Gastroesophageal sphincter (tissue), 4 donors: ENCODE measurements around the gene SNRNP48. TPM values are rescaled to one million over a fixed set of nuclear protein-coding genes. Genes with fewer than 3 reads are reported as not detected.
A peak's percentile ranks its signal among the peaks of the same experiment; 100 is the strongest.

Experiments used
- ATAC-seq: fragments of 150-250 bp; one replicate; pipeline ENCODE4 v1.9.1; 2016; ENCODE audit warnings: mild to moderate bottlenecking, moderate library complexity
- H3K27ac ChIP-seq, 4 donors: fragments of 200-600 bp; sonication (generic) in 3 of 4; 1 replicate in 3 of 4; 2 replicates in 1 of 4; pipeline ENCODE4 v1.5.1; 2016 to 2019
- H3K27me3 ChIP-seq: fragments of 200-600 bp; sonication (generic); one replicate; pipeline ENCODE4 v1.5.1; 2019
- H3K36me3 ChIP-seq, 2 donors: fragments of 200-600 bp; sonication (generic); one replicate each; pipeline ENCODE4 v1.5.1; 2019; ENCODE audit warnings: control low read depth in 1 of 2
- H3K4me1 ChIP-seq, 3 donors: fragments of 200-600 bp; sonication (generic); 1 replicate in 2 of 3; 2 replicates in 1 of 3; pipeline ENCODE4 v1.5.1; 2016 to 2019; ENCODE audit warnings: control low read depth in 2 of 3
- H3K4me3 ChIP-seq, 2 donors: fragments of 200-600 bp; sonication (generic); one replicate each; pipeline ENCODE4 v1.5.1; 2019; ENCODE audit warnings: mild to moderate bottlenecking in 1 of 2, moderate library complexity in 1 of 2
- H3K9me3 ChIP-seq, 3 donors: fragments of 200-600 bp; sonication (generic); one replicate each; pipeline ENCODE4 v1.5.1; 2017 to 2019; ENCODE audit warnings: control low read depth in 2 of 3
- EP300 ChIP-seq: sonication (generic); formaldehyde crosslinking; IDR thresholded peaks from one replicate; pipeline ENCODE4 v1.6.1; 2017; ENCODE audit warnings: antibody characterized with exemption, mild to moderate bottlenecking
- POLR2A ChIP-seq, 2 donors: fragments of 450-650 bp; IDR thresholded peaks; one replicate each; pipeline ENCODE4 v1.6.1; 2017; ENCODE audit warnings: antibody characterized with exemption in 2 of 2, mild to moderate bottlenecking in 2 of 2, moderate library complexity in 1 of 2
- POLR2AphosphoS5 ChIP-seq: sonication (generic); formaldehyde crosslinking; IDR thresholded peaks from one replicate; pipeline ENCODE4 v1.6.1; 2017; ENCODE audit warnings: antibody characterized with exemption
- WGBS, 2 donors: methylation state at CpG; one replicate each; pipeline ENCODE4 v1.1.5; 2018; ENCODE audit warnings: low coverage in 1 of 2; 5-methylcytosine and 5-hydroxymethylcytosine counted together
- total RNA-seq, 4 donors: library from RNA; depleted of rRNA; stranded (reverse); fragments of >200 nt; gene quantifications; one replicate each; pipeline ENCODE4 v1.1.0, GENCODE V29; 2016
- TF ChIP-seq, protein P1 (sequence below), 4 experiments: fragments of 200-600 bp in 2 of 4; fragments of 450-650 bp in 2 of 4; sonication (generic) in 1 of 4; IDR thresholded peaks; one replicate each; pipeline ENCODE4 v1.5.1; 2017 to 2019; ENCODE audit warnings: antibody characterized with exemption in 4 of 4, mild to moderate bottlenecking in 2 of 4, moderate library complexity in 2 of 4

Gene SNRNP48
- total RNA-seq, 4 donors from 2014 or later, result 11.4 to 18.9 (median 13.9) TPM

DNA sequence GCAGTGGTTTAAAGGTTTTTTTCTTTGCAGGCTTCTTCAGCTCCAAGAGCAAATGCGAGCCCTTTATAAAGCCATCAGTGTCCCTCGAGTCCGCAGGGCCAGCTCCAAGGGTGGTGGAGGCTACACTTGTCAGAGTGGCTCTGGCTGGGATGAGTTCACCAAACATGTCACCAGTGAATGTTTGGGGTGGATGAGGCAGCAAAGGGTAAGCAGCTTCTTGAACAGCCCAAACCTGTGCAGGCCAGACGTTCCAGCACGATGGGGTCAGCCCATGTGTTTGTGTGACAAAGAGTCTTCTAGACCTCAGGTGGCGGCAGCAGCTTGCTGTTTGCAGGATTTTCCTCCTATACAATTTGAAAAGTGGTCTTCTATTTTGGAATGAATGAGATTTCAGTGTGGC, 30.8 kb upstream of the SNRNP48 start:
- 60 to 83% methylated on average over 1 to 5 of the region's 6 CpGs for WGBS, 2 donors
- H3K27me3 ChIP-seq, result peaks cover 55% of the 10 kb centered on the region
- H3K4me1 ChIP-seq, result no peaks in the 10 kb centered on the region
- no peaks in the 10 kb centered on the region for H3K9me3 ChIP-seq
- no peak for ATAC-seq
- TF ChIP-seq, protein P1, sequence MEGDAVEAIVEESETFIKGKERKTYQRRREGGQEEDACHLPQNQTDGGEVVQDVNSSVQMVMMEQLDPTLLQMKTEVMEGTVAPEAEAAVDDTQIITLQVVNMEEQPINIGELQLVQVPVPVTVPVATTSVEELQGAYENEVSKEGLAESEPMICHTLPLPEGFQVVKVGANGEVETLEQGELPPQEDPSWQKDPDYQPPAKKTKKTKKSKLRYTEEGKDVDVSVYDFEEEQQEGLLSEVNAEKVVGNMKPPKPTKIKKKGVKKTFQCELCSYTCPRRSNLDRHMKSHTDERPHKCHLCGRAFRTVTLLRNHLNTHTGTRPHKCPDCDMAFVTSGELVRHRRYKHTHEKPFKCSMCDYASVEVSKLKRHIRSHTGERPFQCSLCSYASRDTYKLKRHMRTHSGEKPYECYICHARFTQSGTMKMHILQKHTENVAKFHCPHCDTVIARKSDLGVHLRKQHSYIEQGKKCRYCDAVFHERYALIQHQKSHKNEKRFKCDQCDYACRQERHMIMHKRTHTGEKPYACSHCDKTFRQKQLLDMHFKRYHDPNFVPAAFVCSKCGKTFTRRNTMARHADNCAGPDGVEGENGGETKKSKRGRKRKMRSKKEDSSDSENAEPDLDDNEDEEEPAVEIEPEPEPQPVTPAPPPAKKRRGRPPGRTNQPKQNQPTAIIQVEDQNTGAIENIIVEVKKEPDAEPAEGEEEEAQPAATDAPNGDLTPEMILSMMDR (IDR thresholded peaks at IDR 0.05), result no peak
- no peak for TF ChIP-seq EP300
- no peak for TF ChIP-seq POLR2A (IDR thresholded peaks at IDR 0.05)
- no peak for TF ChIP-seq POLR2AphosphoS5
- no peaks in the 10 kb centered on the region for H3K36me3 ChIP-seq
- H3K4me3 ChIP-seq, result no peak overlapping the region
- no peak overlapping the region for H3K27ac ChIP-seq

DNA sequence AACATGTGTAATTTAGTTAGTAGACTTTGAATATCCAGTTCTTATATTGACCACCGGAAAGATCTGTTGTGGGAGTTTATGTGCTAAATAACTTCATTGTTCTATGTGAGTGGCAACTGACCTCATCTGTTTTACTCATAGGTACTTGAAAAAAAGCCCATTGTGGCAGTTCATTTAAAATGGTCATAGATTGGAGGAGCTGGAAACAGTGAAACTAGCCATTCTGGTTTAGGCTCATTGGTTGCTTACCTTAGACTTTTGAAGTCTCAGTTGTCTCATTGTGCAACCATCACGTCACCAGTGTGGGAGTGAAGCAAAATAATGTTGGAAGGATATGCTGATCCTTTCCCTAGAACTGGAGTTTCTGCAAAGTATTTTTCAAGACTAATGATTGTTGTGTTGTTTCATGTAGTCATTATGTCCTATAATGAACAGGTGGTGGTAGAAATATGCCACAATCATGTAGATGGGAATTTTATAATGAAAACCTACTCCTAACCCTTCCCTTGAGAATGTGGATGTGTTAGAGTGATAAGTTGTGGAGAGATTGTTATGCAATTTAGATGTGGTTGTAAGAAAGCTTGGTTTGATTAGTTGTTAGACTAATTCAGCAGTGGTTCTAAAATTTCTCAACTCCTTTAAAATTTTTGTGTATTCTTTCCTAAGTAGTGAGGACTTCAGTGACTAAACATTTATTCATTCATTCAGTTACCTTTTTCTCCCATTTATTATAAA, 30.2 kb upstream of the SNRNP48 start:
- Histone ChIP-seq H3K36me3 (no peaks in the 10 kb centered on the region), H3K4me1 (no peaks in the 10 kb centered on the region), H3K4me3 (no peak overlapping the region), H3K9me3 (no peaks in the 10 kb centered on the region), H3K27ac (no peak overlapping the region), H3K27me3 (peaks cover 51% of the 10 kb centered on the region)
- 68 to 80% methylated on average over 2 of the region's 2 CpGs for WGBS, 2 donors
- TF ChIP-seq POLR2AphosphoS5, result no peak
- ATAC-seq, result no peak

DNA sequence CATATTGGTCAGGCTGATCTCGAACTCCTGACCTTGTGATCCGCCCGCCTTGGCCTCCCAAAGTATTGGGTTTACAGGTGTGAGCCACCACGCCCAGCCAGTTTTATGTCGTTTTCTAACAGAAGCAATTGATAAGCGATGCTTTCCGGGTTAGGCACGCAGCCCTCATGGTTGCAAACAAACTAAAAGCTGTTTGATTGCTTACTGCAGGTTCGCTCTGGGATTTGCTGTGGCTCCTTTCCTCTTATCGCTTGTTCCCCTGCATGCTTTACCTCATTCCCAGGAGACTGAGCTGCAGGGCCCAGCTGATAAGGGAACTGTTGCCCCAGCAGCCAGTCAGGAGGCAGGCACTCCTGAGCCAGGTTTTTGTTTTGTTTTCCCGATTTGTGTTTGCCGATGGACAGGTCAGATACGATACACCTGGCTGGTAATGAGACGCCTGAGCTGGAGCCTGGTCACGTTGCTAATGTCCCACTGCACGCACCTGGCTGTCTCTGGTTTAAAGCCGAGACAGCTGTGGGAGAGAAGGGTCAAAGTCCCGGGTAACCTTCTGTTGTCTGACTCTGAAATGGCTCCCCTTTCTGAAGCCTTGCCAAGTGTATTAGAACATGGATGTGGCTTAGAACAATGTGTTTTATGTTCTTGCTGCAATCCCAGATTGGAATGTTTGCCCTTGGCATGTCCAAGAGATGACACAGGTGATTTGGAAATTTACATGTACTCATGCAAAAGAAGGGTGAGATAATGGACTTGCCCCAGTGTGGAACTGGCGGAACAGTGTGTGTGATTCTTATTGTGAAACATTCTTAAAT, 28.6 kb upstream of the SNRNP48 start:
- Histone ChIP-seq H3K27me3 (peaks cover 50% of the 10 kb centered on the region), H3K4me1 (no peaks in the 10 kb centered on the region), H3K27ac (no peak overlapping the region), H3K9me3 (no peaks in the 10 kb centered on the region), H3K36me3 (no peaks in the 10 kb centered on the region), H3K4me3 (no peak overlapping the region)
- WGBS, 2 donors, result 38 to 71% methylated on average over 4 to 15 of the region's 19 CpGs
- peak; percentile 25 for ATAC-seq
- TF ChIP-seq POLR2A (IDR thresholded peaks at IDR 0.05) (no peak), POLR2AphosphoS5 (no peak), EP300 (no peak)
- TF ChIP-seq, protein P1 (IDR thresholded peaks at IDR 0.05), result no peak

DNA sequence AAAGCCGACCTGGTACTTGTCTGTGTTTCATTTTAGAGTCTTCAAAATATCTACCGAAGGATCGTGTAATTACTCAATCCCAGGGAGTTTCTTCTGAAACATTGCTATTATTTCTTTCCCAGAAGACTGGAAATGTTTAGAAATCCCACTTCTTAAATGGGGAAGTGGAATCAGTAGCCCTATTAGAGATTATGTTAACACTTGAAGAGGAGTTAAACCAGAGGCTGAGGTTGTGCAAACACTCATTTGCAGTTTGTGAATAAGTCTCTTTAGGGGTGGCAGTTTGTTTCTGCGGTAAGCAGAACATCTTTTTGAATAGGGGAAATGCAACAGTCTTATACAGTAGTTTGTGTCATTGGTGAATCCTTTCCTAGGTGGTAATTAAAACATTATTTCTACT, 27.2 kb upstream of the SNRNP48 start:
- Histone ChIP-seq H3K9me3 (no peaks in the 10 kb centered on the region), H3K27me3 (peaks cover 61% of the 10 kb centered on the region), H3K4me3 (no peak overlapping the region), H3K27ac (no peak overlapping the region), H3K36me3 (no peaks in the 10 kb centered on the region), H3K4me1 (no peaks in the 10 kb centered on the region)
- ATAC-seq, result no peak
- WGBS, 2 donors, result 49 to 79% methylated on average over 4 of the region's 4 CpGs
- TF ChIP-seq POLR2AphosphoS5 (no peak), POLR2A (IDR thresholded peaks at IDR 0.05) (no peak), EP300 (no peak)
- TF ChIP-seq, protein P1 (IDR thresholded peaks at IDR 0.05), result no peak

DNA sequence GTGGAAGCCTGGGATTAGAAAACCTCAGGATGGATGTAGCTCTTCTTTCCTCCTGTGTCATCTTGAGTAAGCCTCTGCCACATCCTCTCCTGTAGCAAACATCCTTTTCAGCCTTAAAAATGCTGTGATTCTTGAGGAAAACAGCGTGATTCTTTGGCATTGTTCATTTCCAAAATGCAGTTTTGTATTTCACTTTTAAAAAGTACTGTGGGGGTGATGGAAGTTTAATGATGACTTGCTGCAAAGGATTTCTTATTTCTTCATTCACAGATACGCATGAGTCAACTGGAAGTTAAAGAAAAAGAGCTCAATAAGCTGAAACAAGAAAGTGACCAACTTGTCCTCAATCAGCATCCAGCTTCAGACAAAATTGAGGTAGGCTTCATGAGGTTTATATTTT, 23.9 kb upstream of the SNRNP48 start:
- no peak overlapping the region for H3K4me3 ChIP-seq
- 72 to 83% methylated on average over 2 of the region's 2 CpGs for WGBS, 2 donors
- H3K36me3 ChIP-seq, result no peaks in the 10 kb centered on the region
- no peak for ATAC-seq
- H3K27ac ChIP-seq, result no peak overlapping the region
- TF ChIP-seq POLR2AphosphoS5 (no peak), POLR2A (IDR thresholded peaks at IDR 0.05) (no peak), EP300 (no peak)
- TF ChIP-seq, protein P1 (IDR thresholded peaks at IDR 0.05), result no peak
- H3K4me1 ChIP-seq, result no peaks in the 10 kb centered on the region
- H3K27me3 ChIP-seq, result peaks cover 53% of the 10 kb centered on the region
- H3K9me3 ChIP-seq, result no peaks in the 10 kb centered on the region
